ENCODE measurements around the gene TMEM235. TPM values are rescaled to one million over a fixed set of nuclear protein-coding genes. Genes with fewer than 3 reads are reported as not detected.

Gene TMEM235
- polyA plus RNA-seq, 2 donors: not detected

DNA sequence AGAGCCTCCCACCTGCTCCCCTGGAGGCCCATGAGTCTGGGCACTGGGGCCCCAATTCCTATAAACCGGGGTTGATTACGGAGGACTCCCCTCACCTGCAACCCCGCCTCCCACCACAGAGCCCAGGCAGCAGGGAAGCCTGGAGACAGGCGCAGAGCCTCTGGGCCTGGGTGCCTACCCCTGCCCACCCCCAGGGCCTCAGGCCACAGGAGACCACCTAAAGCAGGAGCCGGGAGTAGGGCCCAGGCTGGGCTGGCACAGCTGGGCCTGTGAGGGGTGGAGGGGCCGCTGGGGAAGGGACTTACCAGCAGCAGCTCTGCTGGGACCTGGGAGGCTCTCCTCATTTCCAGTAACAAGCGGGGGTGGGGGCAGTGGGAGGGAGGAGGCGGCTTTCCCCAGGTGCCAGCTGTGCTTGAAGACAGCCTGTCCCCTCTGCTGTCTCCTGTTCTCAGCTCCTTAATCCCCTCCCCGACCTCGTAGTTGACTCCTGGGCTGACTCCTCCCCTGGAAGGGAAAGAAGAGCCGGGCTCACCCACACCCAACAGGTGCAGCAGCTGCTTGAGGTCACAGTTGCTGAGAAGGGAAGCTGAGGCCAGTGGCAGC is 46.8 kb downstream of the TMEM235 start:
- Histone ChIP-seq H3K9me3 (ENCODE audit: control insufficient read depth in 2 of 2, insufficient read depth in 1 of 2, low read depth in 1 of 2, low read length in 1 of 2) (no peaks in the 10 kb centered on the region), H3K27me3 (ENCODE audit: control insufficient read depth in 1 of 2, insufficient read depth in 2 of 2, low read length in 2 of 2) (no peaks in the 10 kb centered on the region), H3K4me1 (ENCODE audit: control insufficient read depth in 2 of 2, insufficient read depth in 2 of 2, low read length in 1 of 2) (no peaks in the 10 kb centered on the region), H3K27ac (ENCODE audit: low read depth in 2 of 2, low read length in 1 of 2) (no peak overlapping the region), H3K36me3 (ENCODE audit: control insufficient read depth in 2 of 2, insufficient read depth in 2 of 2, low read length in 1 of 2) (no peaks in the 10 kb centered on the region), H3K4me3 (ENCODE audit: low read depth in 1 of 2, low read length in 2 of 2) (no peak overlapping the region)
- WGBS, 2 donors: 59 to 63% methylated on average over 10 to 11 of the region's 11 CpGs

DNA sequence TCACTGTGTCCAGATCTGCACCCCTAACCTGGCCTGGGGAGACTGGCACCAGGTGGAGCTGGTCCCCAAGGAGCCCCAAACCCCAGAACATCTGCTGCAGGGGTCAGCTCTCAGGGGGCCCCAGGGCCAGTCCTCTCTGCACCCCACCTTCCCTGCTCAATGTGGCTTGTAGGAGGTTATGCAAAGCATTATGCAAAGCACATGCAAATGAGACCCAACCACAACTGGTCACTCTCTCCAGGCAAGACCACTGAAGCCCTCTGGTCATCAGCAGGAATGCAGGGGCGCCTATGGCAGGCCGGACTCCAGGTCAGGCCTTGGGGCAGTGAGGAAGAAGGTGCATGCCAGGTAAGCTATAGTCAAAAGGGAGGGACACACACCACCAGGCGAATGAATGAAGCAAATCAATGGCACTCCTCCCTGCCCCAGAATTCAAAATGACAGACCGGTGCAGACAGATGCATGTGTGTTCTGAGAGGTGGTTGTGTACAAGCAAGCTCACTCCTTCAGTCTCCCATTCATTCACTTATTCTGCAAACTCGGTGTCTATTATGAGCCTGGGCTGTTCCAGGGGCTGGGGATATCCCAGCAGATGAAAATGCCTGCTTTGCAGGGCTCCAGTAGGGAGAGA is 48.0 kb downstream of the TMEM235 start:
- WGBS, 2 donors: 90 to 92% methylated on average over 5 of the region's 5 CpGs

DNA sequence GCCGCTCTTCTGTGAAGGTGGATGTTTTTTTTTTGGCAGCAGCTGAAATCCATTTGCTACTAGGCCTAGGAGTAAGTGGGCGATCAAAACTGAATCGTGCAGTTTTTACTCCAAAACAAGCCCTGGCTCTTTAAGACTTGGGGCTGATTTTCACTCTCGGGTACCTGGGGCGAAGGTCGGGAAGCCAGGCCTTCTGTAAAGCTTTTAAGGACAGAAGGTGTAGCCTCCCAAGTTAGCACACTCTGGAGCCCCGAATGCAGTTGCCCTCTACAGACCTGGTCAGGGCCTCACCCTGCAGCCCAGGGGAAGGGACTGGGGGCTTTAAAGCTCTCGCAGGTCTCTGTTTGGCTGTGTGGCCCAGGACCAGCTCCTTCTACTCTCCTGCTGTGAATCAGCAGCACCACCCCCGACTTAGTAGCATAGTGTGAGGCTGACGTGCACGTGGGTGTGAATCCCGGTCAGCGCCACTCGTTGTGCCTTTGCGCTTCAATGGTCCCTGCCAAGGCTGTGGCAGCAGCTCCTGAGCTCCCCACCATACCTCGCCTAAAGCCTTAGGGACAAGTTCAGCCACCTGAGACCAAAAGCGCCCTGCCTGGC is 49.9 kb downstream of the TMEM235 start:
- no peaks in the 10 kb centered on the region for H3K4me1 ChIP-seq (ENCODE audit: control insufficient read depth in 2 of 2, insufficient read depth in 2 of 2, low read length in 1 of 2)
- H3K4me3 ChIP-seq (ENCODE audit: low read depth in 1 of 2, low read length in 2 of 2): no peak overlapping the region
- no peaks in the 10 kb centered on the region for H3K36me3 ChIP-seq (ENCODE audit: control insufficient read depth in 2 of 2, insufficient read depth in 2 of 2, low read length in 1 of 2)
- H3K27ac ChIP-seq (ENCODE audit: low read depth in 2 of 2, low read length in 1 of 2): no peak overlapping the region
- H3K9me3 ChIP-seq (ENCODE audit: control insufficient read depth in 2 of 2, insufficient read depth in 1 of 2, low read depth in 1 of 2, low read length in 1 of 2): no peaks in the 10 kb centered on the region
- no peaks in the 10 kb centered on the region for H3K27me3 ChIP-seq (ENCODE audit: control insufficient read depth in 1 of 2, insufficient read depth in 2 of 2, low read length in 2 of 2)
- WGBS, 2 donors: 73 to 86% methylated on average over 17 of the region's 17 CpGs

More for the DNA sequence above, 48.0 kb downstream of the TMEM235 start:
- H3K9me3 ChIP-seq (ENCODE audit: control insufficient read depth in 2 of 2, insufficient read depth in 1 of 2, low read depth in 1 of 2, low read length in 1 of 2): no peaks in the 10 kb centered on the region
- H3K27me3 ChIP-seq (ENCODE audit: control insufficient read depth in 1 of 2, insufficient read depth in 2 of 2, low read length in 2 of 2): no peaks in the 10 kb centered on the region
- no peak overlapping the region for H3K4me3 ChIP-seq (ENCODE audit: low read depth in 1 of 2, low read length in 2 of 2)
- H3K4me1 ChIP-seq (ENCODE audit: control insufficient read depth in 2 of 2, insufficient read depth in 2 of 2, low read length in 1 of 2): no peaks in the 10 kb centered on the region
- no peaks in the 10 kb centered on the region for H3K36me3 ChIP-seq (ENCODE audit: control insufficient read depth in 2 of 2, insufficient read depth in 2 of 2, low read length in 1 of 2)
- H3K27ac ChIP-seq (ENCODE audit: low read depth in 2 of 2, low read length in 1 of 2): no peak overlapping the region

DNA sequence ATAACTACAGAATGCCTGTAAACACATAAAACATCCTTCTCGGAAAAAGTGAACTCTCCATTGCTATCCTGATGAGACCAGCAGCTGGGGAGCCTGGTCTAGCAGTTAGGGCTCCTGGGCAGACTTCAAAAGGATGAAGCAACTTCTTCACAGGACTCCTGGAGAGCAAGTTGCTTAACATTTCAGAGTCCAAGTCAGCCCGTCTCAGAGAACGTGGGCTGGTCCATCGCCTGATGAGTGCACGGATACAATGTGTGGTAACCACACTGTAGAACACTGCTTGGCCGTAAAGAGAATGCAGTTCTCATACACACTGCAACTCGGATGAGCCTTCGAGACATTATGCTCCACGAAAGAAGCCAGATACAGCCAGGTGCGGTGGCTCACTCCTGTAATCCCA is 52.7 kb downstream of the TMEM235 start:
- no peaks in the 10 kb centered on the region for H3K36me3 ChIP-seq (ENCODE audit: control insufficient read depth in 2 of 2, insufficient read depth in 2 of 2, low read length in 1 of 2)
- H3K27ac ChIP-seq (ENCODE audit: low read depth in 2 of 2, low read length in 1 of 2): no peak overlapping the region
- H3K9me3 ChIP-seq (ENCODE audit: control insufficient read depth in 2 of 2, insufficient read depth in 1 of 2, low read depth in 1 of 2, low read length in 1 of 2): no peaks in the 10 kb centered on the region
- WGBS, 2 donors: 70 to 78% methylated on average over 10 of the region's 10 CpGs
- no peaks in the 10 kb centered on the region for H3K4me1 ChIP-seq (ENCODE audit: control insufficient read depth in 2 of 2, insufficient read depth in 2 of 2, low read length in 1 of 2)
- H3K4me3 ChIP-seq (ENCODE audit: low read depth in 1 of 2, low read length in 2 of 2): no peak overlapping the region
- no peaks in the 10 kb centered on the region for H3K27me3 ChIP-seq (ENCODE audit: control insufficient read depth in 1 of 2, insufficient read depth in 2 of 2, low read length in 2 of 2)

DNA sequence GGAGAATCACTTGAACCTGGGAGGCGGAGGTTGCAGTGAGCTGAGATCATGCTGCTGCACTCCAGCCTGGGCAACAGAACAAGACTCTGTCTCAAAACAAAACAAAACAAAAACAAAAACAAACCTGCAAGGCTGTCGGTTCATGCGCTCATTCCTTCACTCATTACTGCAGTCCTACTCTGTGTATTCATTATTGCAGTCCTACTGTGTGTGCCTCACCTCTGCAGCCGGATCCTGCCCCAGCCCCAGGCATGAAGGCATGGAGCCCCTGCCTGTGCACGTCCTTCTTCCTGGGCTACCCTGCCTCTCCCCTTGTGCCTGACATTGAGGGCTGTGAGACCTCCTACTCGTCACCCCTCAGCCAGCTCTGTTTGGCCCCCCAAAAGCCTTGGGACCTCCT is 57.6 kb downstream of the TMEM235 start:
- Histone ChIP-seq H3K36me3 (ENCODE audit: control insufficient read depth in 2 of 2, insufficient read depth in 2 of 2, low read length in 1 of 2) (no peaks in the 10 kb centered on the region), H3K4me1 (ENCODE audit: control insufficient read depth in 2 of 2, insufficient read depth in 2 of 2, low read length in 1 of 2) (peaks cover 0 to 4% of the 10 kb centered on the region in 2 donors), H3K27ac (ENCODE audit: low read depth in 2 of 2, low read length in 1 of 2) (no peak overlapping the region), H3K9me3 (ENCODE audit: control insufficient read depth in 2 of 2, insufficient read depth in 1 of 2, low read depth in 1 of 2, low read length in 1 of 2) (no peaks in the 10 kb centered on the region), H3K4me3 (ENCODE audit: low read depth in 1 of 2, low read length in 2 of 2) (no peak overlapping the region), H3K27me3 (ENCODE audit: control insufficient read depth in 1 of 2, insufficient read depth in 2 of 2, low read length in 2 of 2) (no peaks in the 10 kb centered on the region)
- 74 to 80% methylated on average over 6 of the region's 6 CpGs for WGBS, 2 donors

DNA sequence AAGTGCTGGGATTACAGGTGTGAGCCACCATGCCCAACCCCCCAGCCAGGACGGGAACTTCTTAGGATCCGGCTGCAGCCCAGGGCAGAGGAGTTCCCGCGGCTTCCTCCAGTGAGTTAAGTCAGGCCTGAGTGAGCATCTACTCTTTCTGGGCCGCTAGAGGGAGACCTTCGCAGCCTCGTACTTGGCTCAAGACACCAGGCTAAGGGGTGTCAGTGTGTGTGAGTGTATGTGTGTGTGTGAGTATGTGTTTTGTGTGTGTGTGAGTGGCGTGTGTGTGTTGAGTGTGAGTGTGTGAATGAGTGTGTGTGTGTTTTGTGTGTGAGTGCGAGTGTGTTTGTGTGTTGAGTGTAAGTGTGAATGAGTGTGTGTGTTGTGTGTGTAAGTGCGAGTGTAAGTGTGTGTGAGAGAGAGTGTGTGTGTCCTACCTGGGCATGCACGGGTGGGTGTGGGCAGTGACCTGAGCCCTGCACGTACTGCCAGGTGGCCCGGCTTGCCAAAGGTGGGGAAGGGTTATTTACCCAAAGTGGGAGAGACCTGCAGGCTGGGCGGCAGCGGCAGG is 58.5 kb downstream of the TMEM235 start:
- H3K4me3 ChIP-seq (ENCODE audit: low read depth in 1 of 2, low read length in 2 of 2): no peak overlapping the region
- no peak overlapping the region for H3K27ac ChIP-seq (ENCODE audit: low read depth in 2 of 2, low read length in 1 of 2)
- no peaks in the 10 kb centered on the region for H3K9me3 ChIP-seq (ENCODE audit: control insufficient read depth in 2 of 2, insufficient read depth in 1 of 2, low read depth in 1 of 2, low read length in 1 of 2)
- H3K36me3 ChIP-seq (ENCODE audit: control insufficient read depth in 2 of 2, insufficient read depth in 2 of 2, low read length in 1 of 2): no peaks in the 10 kb centered on the region
- H3K4me1 ChIP-seq (ENCODE audit: control insufficient read depth in 2 of 2, insufficient read depth in 2 of 2, low read length in 1 of 2): peaks cover 0 to 4% of the 10 kb centered on the region in 2 donors
- WGBS, 2 donors: 21 to 26% methylated on average over 15 of the region's 15 CpGs
- H3K27me3 ChIP-seq (ENCODE audit: control insufficient read depth in 1 of 2, insufficient read depth in 2 of 2, low read length in 2 of 2): no peaks in the 10 kb centered on the region

Other genes starting within 250 kb of the TMEM235 start
- 10 to 100 TPM; 24.3 to 37.5 TPM for gene TMC6, start 102.9 kb upstream of the TMEM235 start, polyA plus RNA-seq
- gene TMC8, start 100.9 kb upstream of the TMEM235 start, polyA plus RNA-seq: 1 to 10 TPM; 2.1 to 6.1 TPM
- under 1 TPM; 0.12 to 0.27 TPM for gene C17orf99, start 85.2 kb upstream of the TMEM235 start, polyA plus RNA-seq
- 10 to 100 TPM; 52.3 to 96.4 TPM for gene SYNGR2, start 63.0 kb upstream of the TMEM235 start, polyA plus RNA-seq
- gene TK1, start 44.6 kb upstream of the TMEM235 start, polyA plus RNA-seq: 10 to 100 TPM; 16.9 to 37.4 TPM
- gene AFMID, start 44.3 kb upstream of the TMEM235 start, polyA plus RNA-seq: 10 to 100 TPM; 18.4 to 20.7 TPM
- 10 to 100 TPM in 1 of 2 donors, 1 to 10 TPM in 1; 8.0 to 17.6 TPM for gene BIRC5, start 17.4 kb upstream of the TMEM235 start, polyA plus RNA-seq
- gene SOCS3, start 128.4 kb downstream of the TMEM235 start, polyA plus RNA-seq: 10 to 100 TPM in 1 of 2 donors, 1 to 10 TPM in 1; 6.6 to 20.1 TPM
- 10 to 100 TPM; 13.9 to 14.2 TPM for gene PGS1, start 147.0 kb downstream of the TMEM235 start, polyA plus RNA-seq

Data from esophagus (tissue), 2 donors.